GM12878 (cell line): ENCODE results near the gene CCDC39. TPM values are rescaled to one million over a fixed set of nuclear protein-coding genes. Genes with fewer than 3 reads are reported as not detected.

Source experiments
- ATAC-seq: fragments of 200-7000 bp; cut with Tn5 transposase; 3 replicates; pipeline ENCODE4 v1.9.1; 2020; ENCODE audit warnings: mild to moderate bottlenecking, moderate library complexity
- BruUV-seq: library from RNA; stranded (reverse); fragments of 400-500 nt; replicated peaks from 2 replicates; lab custom pipeline; 2021; lab: Mats Ljungman, UMichigan
- CTCF ChIA-PET: fragments of 300-600 bp; sonication (Branson Sonifier 250); formaldehyde crosslinking; extraction: SDS; loops from one replicate; lab custom pipeline; 2021; ENCODE audit warnings: inconsistent platforms; lab: Yijun Ruan, JAX
- POLR2A ChIA-PET: fragments of 350-600 bp; formaldehyde crosslinking; extraction: SDS; loops from one replicate; lab custom pipeline; 2021; ENCODE audit warnings: inconsistent platforms; lab: Charles Lee
- RAD21 ChIA-PET: fragments of 300-600 bp; sonication (Branson Sonifier 250); formaldehyde crosslinking; loops from one replicate; lab custom pipeline; 2023; ENCODE audit warnings: antibody characterized with exemption; ENCODE audit not compliant: unreplicated experiment; lab: Charles Lee
- SMC1A ChIA-PET: fragments of 300-600 bp; sonication (Branson Sonifier 250); formaldehyde crosslinking; loops from one replicate; lab custom pipeline; 2023; ENCODE audit not compliant: unreplicated experiment, uncharacterized antibody; lab: Charles Lee
- DNase-seq: peaks from one replicate; pipeline ENCODE4 v3.0.0-alpha.2; 2011; ENCODE audit warnings: low read depth, low spot score
- FAIRE-seq: peaks from 3 replicates; lab custom pipeline; 2011; peaks lifted over from hg19 to GRCh38; lab: Jason Lieb, UNC
- H2AFZ ChIP-seq: 2 replicates; pipeline ENCODE4 v1.6.0; 2011; ENCODE audit warnings: low read depth, low read length, control low read depth; ENCODE audit not compliant: control insufficient read depth
- H3K27ac ChIP-seq: 2 replicates; pipeline ENCODE4 v1.5.1; 2011; ENCODE audit warnings: control low read depth; ENCODE audit not compliant: control insufficient read depth, insufficient read depth
- H3K27me3 ChIP-seq, 2 experiments: replicated peaks in 1 of 2; 2 replicates each; pipeline versions ENCODE4 v1.6.0 to v1.6.1; 2011; ENCODE audit warnings: low read length in 1 of 2; ENCODE audit not compliant: control insufficient read depth in 2 of 2, insufficient read depth in 2 of 2
- H3K36me3 ChIP-seq, 2 experiments: 2 replicates each; pipeline ENCODE4 v1.5.1; 2011; ENCODE audit warnings: low read length in 1 of 2; ENCODE audit not compliant: control insufficient read depth in 2 of 2, insufficient read depth in 2 of 2
- H3K4me1 ChIP-seq: 2 replicates; pipeline ENCODE4 v1.6.1; 2011; ENCODE audit warnings: mild to moderate bottlenecking, low read length, moderate library complexity, mixed read lengths; ENCODE audit not compliant: control insufficient read depth, insufficient read depth
- H3K4me2 ChIP-seq: 2 replicates; pipeline ENCODE4 v1.6.0; 2011; ENCODE audit warnings: control low read depth; ENCODE audit not compliant: control insufficient read depth, insufficient read depth
- H3K4me3 ChIP-seq: fragments of 200-600 bp; sonication (generic); 2 replicates; pipeline ENCODE4 v1.5.1; 2016
- H3K79me2 ChIP-seq: 2 replicates; pipeline ENCODE4 v1.6.0; 2011; ENCODE audit warnings: low read length; ENCODE audit not compliant: control insufficient read depth, insufficient read depth
- H3K9ac ChIP-seq: 2 replicates; pipeline ENCODE4 v1.8.0; 2011; ENCODE audit warnings: low read length, control low read depth, mixed read lengths; ENCODE audit not compliant: control insufficient read depth, insufficient read depth
- H3K9me3 ChIP-seq: replicated peaks from 3 replicates; pipeline ENCODE4 v1.5.1; 2011; ENCODE audit warnings: mild to moderate bottlenecking, low read length; ENCODE audit not compliant: control insufficient read depth, insufficient read depth
- H4K20me1 ChIP-seq: 2 replicates; pipeline ENCODE4 v1.6.0; 2011; ENCODE audit not compliant: control insufficient read depth, insufficient read depth
- ATF7 ChIP-seq: fragments of 450-650 bp; IDR thresholded peaks from 2 replicates; pipeline ENCODE4 v1.6.1; 2016; ENCODE audit warnings: low read depth, mild to moderate bottlenecking
- BACH1 ChIP-seq: fragments of 450-650 bp; IDR thresholded peaks from 2 replicates; pipeline ENCODE4 v1.6.1; 2017; ENCODE audit warnings: mild to moderate bottlenecking, borderline replicate concordance
- CBFB ChIP-seq: IDR thresholded peaks from 2 replicates; pipeline ENCODE4 v1.6.1; 2016; ENCODE audit warnings: antibody characterized with exemption, low read depth
- CHD1 ChIP-seq: IDR thresholded peaks from 2 replicates; pipeline ENCODE4 v1.6.1; 2012; ENCODE audit warnings: low read depth, low read length, improper control_type of control experiment
- CHD4 ChIP-seq: fragments of 200-600 bp; sonication (generic); IDR thresholded peaks from 2 replicates; pipeline ENCODE4 v1.6.1; 2016; ENCODE audit warnings: mild to moderate bottlenecking
- CREB1 ChIP-seq: IDR thresholded peaks from 2 replicates; pipeline ENCODE4 v1.6.1; 2012; ENCODE audit warnings: low read depth, mild to moderate bottlenecking, inconsistent platforms
- E2F4 ChIP-seq: IDR thresholded peaks from 2 replicates; pipeline ENCODE4 v1.6.1; 2012; ENCODE audit warnings: low read depth, low read length, improper control_type of control experiment
- ETV6 ChIP-seq, 2 experiments: fragments of 450-650 bp in 1 of 2; IDR thresholded peaks in 1 of 2; conservative IDR thresholded peaks in 1 of 2; 2 replicates each; pipeline ENCODE4 v1.6.1; 2014; ENCODE audit warnings: antibody characterized with exemption in 1 of 2, borderline replicate concordance in 1 of 2, low read depth in 1 of 2, mild to moderate bottlenecking in 1 of 2, moderate library complexity in 1 of 2
- GATAD2B ChIP-seq: fragments of 450-650 bp; conservative IDR thresholded peaks from 2 replicates; pipeline ENCODE4 v1.6.1; 2017; ENCODE audit warnings: low read depth, mild to moderate bottlenecking, moderate library complexity
- JUNB ChIP-seq: IDR thresholded peaks from 2 replicates; pipeline ENCODE4 v1.6.1; 2016; ENCODE audit warnings: antibody characterized with exemption, mild to moderate bottlenecking
- NR2C2 ChIP-seq: IDR thresholded peaks from 2 replicates; pipeline ENCODE4 v1.6.1; 2011; ENCODE audit warnings: borderline replicate concordance, low read depth; ENCODE audit not compliant: control insufficient read depth, insufficient read length
- RAD21 ChIP-seq: IDR thresholded peaks from 2 replicates; pipeline ENCODE4 v1.6.1; 2011; ENCODE audit warnings: mild to moderate bottlenecking, low read depth, low read length, moderate library complexity; ENCODE audit not compliant: insufficient read depth
- SUPT20H ChIP-seq: IDR thresholded peaks from 2 replicates; pipeline ENCODE4 v1.6.1; 2011; ENCODE audit warnings: low read depth, mild to moderate bottlenecking, low read length, moderate library complexity, borderline replicate concordance; ENCODE audit not compliant: control insufficient read depth
- ZSCAN29 ChIP-seq: fragments of 450-650 bp; IDR thresholded peaks from 2 replicates; pipeline ENCODE4 v1.6.1; 2017; ENCODE audit warnings: mild to moderate bottlenecking, moderate library complexity
- WGBS: methylation state at CpG from one replicate; pipeline ENCODE4 v1.1.6; 2016; ENCODE audit warnings: low lambda C conversion rate; ENCODE audit not compliant: insufficient replicate concordance, insufficient coverage; ENCODE audit errors: missing lambda C conversion rate; 5-methylcytosine and 5-hydroxymethylcytosine counted together
- in situ Hi-C: fragments of 300-500 bp; cut with MboI; formaldehyde crosslinking; loops from 9 replicates; pipeline ENCODE4 v1.14.3; 2018; ENCODE audit warnings: mixed read lengths
- intact Hi-C: fragments of 100-400 bp; cut with micrococcal nuclease; formaldehyde crosslinking; loops from one replicate; pipeline ENCODE4 v1.14.2; 2022; ENCODE audit not compliant: unreplicated experiment
- polyA plus RNA-seq, 11 experiments: library from polyadenylated mRNA; depleted of rRNA in 4 of 11; unstranded in 6 of 11; stranded (reverse) in 5 of 11; fragments of >200 nt; fragmentation: Nextera tagmentation in 4 of 11; fragmentation: Illumina TruSeq in 1 of 11; extraction: Ambion mirVana in 4 of 11; extraction: Trizol in 1 of 11; gene quantifications; 1 replicate in 1 of 11; 2 replicates in 10 of 11; pipeline versions ENCODE4 v1.2.1 to v1.2.3, GENCODE V29; 2011 to 2016; ENCODE audit warnings: inconsistent platforms in 2 of 11, missing spikeins in 2 of 11, low read depth in 1 of 11
- total RNA-seq, 4 experiments: library from RNA; depleted of rRNA in 3 of 4; stranded (reverse); fragments of >200 nt in 3 of 4; fragmentation: Illumina TruSeq in 1 of 4; extraction: Trizol in 1 of 4; gene quantifications; 2 replicates each; pipeline versions ENCODE4 v1.2.1 to v1.2.3, GENCODE V29; 2013 to 2021

The CCDC39 gene
- total and polyA plus RNA-seq, 10 of the 15 experiments (the other 5 are each of a cell fraction or from before 2014, with no cell fraction given): 0.10 to 0.69 (median 0.31) TPM

DNA sequence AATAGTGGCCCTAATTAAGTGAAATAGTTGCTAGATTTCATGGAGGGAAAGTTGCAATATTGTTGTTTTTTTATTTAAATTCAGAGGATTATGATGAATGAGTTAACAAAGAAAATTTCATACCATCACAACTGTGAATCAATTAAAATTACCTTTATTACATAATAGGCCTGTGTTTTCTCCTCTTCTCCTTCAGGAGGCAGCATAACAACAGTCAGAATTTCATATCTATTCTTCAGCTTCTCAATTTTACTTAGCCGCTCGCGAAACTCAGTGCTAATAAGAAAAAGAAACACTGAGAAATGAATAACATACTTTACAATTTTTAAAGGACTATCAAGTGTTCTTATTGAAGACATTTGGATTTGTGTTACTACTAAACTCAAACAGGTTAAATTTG lies 48.0 kb downstream of the CCDC39 start:
- no TSS peak for BruUV-seq
- no peaks in the 10 kb centered on the region for H3K36me3 ChIP-seq
- no peak overlapping the region for H2AFZ ChIP-seq
- 98% methylated on average over 3 of the region's 3 CpGs for WGBS
- H3K79me2 ChIP-seq: no peaks in the 10 kb centered on the region
- RAD21 ChIA-PET: no interaction called here
- no peak overlapping the region for H3K4me2 ChIP-seq
- no peak for DNase-seq
- no peak overlapping the region for H3K9ac ChIP-seq
- SMC1A ChIA-PET: interaction anchor here (0.9 to 1.7 kb wide), 3 partner anchors 11 to 809 kb away, joined by 3 to 5 read pairs (median 3); no protein-coding TSS in a partner anchor
- intact Hi-C loops: no loop called here
- H3K4me3 ChIP-seq: no peak overlapping the region
- no peaks in the 10 kb centered on the region; the same call in 2 of the 3 replicates for H3K9me3 ChIP-seq
- H4K20me1 ChIP-seq: no peaks in the 10 kb centered on the region
- no peak overlapping the region for H3K27ac ChIP-seq
- in situ Hi-C loops: no loop called here
- no peak for TF ChIP-seq GATAD2B
- TF ChIP-seq RAD21: 0 out of 2 replicates have a peak, but pooled peaks have one; percentile 20
- TF ChIP-seq, all 136 proteins: peak for 1
- POLR2A ChIA-PET: no interaction called here
- FAIRE-seq (no peak), ATAC-seq (no peak)
- CTCF ChIA-PET: interaction anchor here (1.3 kb wide), 1 partner anchor 29 kb away, joined by 3 read pairs; no protein-coding TSS in a partner anchor
- H3K27me3 ChIP-seq: no peaks in the 10 kb centered on the region
- H3K4me1 ChIP-seq: peaks cover 13% of the 10 kb centered on the region

GRCh38 chr3:180630371-180630770 lies 48.9 kb downstream of the CCDC39 start:
- intact Hi-C loops (no loop called here), in situ Hi-C loops (no loop called here)
- ChIA-PET CTCF (interaction anchor here (1.3 kb wide), 1 partner anchor 30 kb away, joined by 3 read pairs; no protein-coding TSS in a partner anchor), RAD21 (no interaction called here), POLR2A (no interaction called here), SMC1A (interaction anchor here (0.9 to 1.7 kb wide), 3 partner anchors 11 to 48 kb away, joined by 3 to 5 read pairs (median 3); no protein-coding TSS in a partner anchor)
- no peak overlapping the region for H2AFZ ChIP-seq
- no peaks in the 10 kb centered on the region for H3K79me2 ChIP-seq
- no peak overlapping the region for H3K27ac ChIP-seq
- no peak overlapping the region for H3K4me2 ChIP-seq
- DNase-seq (no peak), FAIRE-seq (no peak), ATAC-seq (no peak; the same call in 2 of the 3 replicates)
- no peaks in the 10 kb centered on the region for H3K27me3 ChIP-seq
- H3K9ac ChIP-seq: no peak overlapping the region
- BruUV-seq: no TSS peak
- peaks cover 0 to 3% of the 10 kb centered on the region in 2 experiments; a peak in 1 of 4 replicates for H3K36me3 ChIP-seq
- no peak overlapping the region for H3K4me3 ChIP-seq
- peaks cover 22% of the 10 kb centered on the region for H3K4me1 ChIP-seq
- peaks cover 3% of the 10 kb centered on the region; the same call in 2 of the 3 replicates for H3K9me3 ChIP-seq
- no peaks in the 10 kb centered on the region for H4K20me1 ChIP-seq
- TF ChIP-seq CBFB: no peak
- no peak for TF ChIP-seq BACH1
- no peak for TF ChIP-seq CHD1
- TF ChIP-seq ATF7: peak; percentile 21; the same call in 1 of the 2 replicates
- TF ChIP-seq E2F4: no peak
- no peak for TF ChIP-seq CHD4
- TF ChIP-seq ETV6 (conservative IDR thresholded peaks at IDR 0.05 in 1 of 2, IDR thresholded peaks at IDR 0.05 in 1 of 2; ENCODE audit: borderline replicate concordance in 1 of 2, low read depth in 1 of 2): peak in 1 of 2 experiments; percentile 52; a peak in 1 of 4 replicates
- TF ChIP-seq ZSCAN29: no peak
- TF ChIP-seq CREB1: no peak
- TF ChIP-seq JUNB: no peak
- TF ChIP-seq SUPT20H: no peak
- no peak for TF ChIP-seq NR2C2
